ENCODE data around the gene LRRC2. TPM values are rescaled to one million over a fixed set of nuclear protein-coding genes. Genes with fewer than 3 reads are reported as not detected.
A peak's percentile ranks its signal among the peaks of the same experiment; 100 is the strongest.

Gene LRRC2
- total and polyA plus RNA-seq, 7 experiments from 2014 or later, result 0.10 to 0.48 (median 0.32) TPM; not detected in 2

DNA sequence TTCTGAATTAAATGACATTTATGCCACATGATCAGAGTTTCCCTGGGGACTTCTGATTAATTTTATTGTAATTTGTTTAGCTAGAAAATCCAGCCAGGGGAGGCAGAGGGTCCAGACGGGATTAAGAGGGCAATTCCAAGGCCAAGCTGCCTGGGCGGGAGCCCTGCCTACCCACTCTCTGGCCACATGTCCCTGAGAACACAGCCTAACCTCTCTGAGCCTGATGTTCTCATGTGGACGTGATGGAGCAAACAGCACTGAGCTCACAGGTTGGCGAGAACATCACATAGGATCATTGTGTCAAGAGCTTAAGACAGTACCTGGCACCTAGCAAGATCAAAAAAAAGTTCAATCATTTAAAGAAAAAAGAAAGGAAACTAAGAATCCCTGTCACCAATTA is 1.0 kb downstream of the LRRC2 start:
- no peak for ATAC-seq
- ChIA-PET CTCF (interaction anchor here (0.7 to 1.4 kb wide), 3 partner anchors 76 to 851 kb away, joined by 3 to 6 read pairs (median 3); no protein-coding TSS in a partner anchor), POLR2A (interaction anchor here (1.1 kb wide), 1 partner anchor 74 kb away, joined by 3 read pairs; no protein-coding TSS in a partner anchor)
- Mint-ChIP-seq H3K9me3 (peaks cover 0 to 2% (median 0%) of the 10 kb centered on the region in 11 donors), H3K36me3 (peaks cover 0 to 3% (median 0%) of the 10 kb centered on the region in 5 donors), H3K27me3 (peaks cover 15 to 65% (median 24%) of the 10 kb centered on the region in 5 donors), H3K27ac (peak overlapping the region in 2 of 9 donors; percentile 37 to 64), H3K4me1 (peaks cover 8 to 18% (median 15%) of the 10 kb centered on the region in 7 donors), H3K4me3 (peak overlapping the region; percentile 72 to 86 (median 78))
- no peak overlapping the region for H3K4me3 ChIP-seq (ENCODE audit: low read length)
- no peak for DNase-seq
- H3K27ac ChIP-seq (ENCODE audit: low read depth, low read length), result no peak overlapping the region
- H3K36me3 ChIP-seq (ENCODE audit: control insufficient read depth in 2 of 3, insufficient read depth in 3 of 3, low read length in 3 of 3), result no peaks in the 10 kb centered on the region
- H3K4me1 ChIP-seq (ENCODE audit: control insufficient read depth in 2 of 2, insufficient read depth in 2 of 2, low read length in 2 of 2), result peaks cover 0 to 11% of the 10 kb centered on the region in 2 donors
- no peaks in the 10 kb centered on the region for H3K27me3 ChIP-seq (ENCODE audit: control insufficient read depth in 2 of 2, insufficient read depth in 2 of 2, low read length in 2 of 2)
- intact Hi-C loops (cut with micrococcal nuclease), result no loop called here
- H3K9me3 ChIP-seq (ENCODE audit: control insufficient read depth in 2 of 3, low read length in 3 of 3), result no peaks in the 10 kb centered on the region

DNA sequence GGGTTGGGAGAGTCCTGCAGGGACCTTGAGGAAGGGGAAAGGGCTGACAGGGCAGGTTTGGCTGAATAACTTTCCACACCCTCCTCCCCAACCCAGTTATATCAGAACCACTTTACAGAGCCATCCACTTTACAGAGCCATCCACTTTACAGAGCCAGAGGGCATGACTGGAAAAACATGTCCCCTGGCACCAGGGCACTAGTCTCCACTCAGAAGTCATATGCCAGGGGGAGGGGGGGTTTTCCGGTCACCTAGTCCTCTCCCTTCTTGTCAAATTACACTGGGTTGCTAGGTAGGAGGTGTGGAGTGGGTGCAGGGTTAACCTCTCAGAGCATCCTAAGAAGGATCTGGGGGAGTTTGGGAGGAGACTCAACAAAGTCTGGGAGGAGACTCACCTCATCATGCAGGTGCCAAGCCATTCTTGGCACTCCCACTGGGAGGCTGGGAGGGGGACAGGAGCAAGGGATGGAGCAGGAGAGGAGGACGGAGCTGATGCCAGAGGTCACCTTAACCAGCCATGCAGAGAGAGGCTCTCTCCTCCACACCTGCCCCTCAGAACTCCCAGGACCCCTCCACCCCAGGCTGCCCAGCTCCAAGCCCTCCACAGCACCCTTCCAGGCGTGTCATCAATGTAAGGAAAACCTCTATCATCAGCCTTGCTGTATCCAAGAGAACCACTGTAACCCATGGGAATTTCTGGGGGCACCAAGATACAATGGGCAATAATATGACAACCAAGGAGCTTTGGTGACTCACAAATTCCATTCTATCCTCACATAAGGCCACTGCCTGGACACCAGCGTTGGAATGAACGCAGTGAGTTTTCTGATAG is 1.7 kb downstream of the LRRC2 start:
- H3K27me3 ChIP-seq (ENCODE audit: control insufficient read depth in 2 of 2, insufficient read depth in 2 of 2, low read length in 2 of 2), result no peaks in the 10 kb centered on the region
- no peak overlapping the region for H3K27ac ChIP-seq (ENCODE audit: low read depth, low read length)
- H3K4me3 ChIP-seq (ENCODE audit: low read length), result no peak overlapping the region
- peak overlapping the region in 4 of 10 donors; percentile 37 to 74 (median 56) for H3K4me3 Mint-ChIP-seq
- no peaks in the 10 kb centered on the region for H3K36me3 ChIP-seq (ENCODE audit: control insufficient read depth in 2 of 3, insufficient read depth in 3 of 3, low read length in 3 of 3)
- H3K27ac Mint-ChIP-seq, result peak overlapping the region in 1 of 9 donors; percentile 79
- intact Hi-C loops (cut with micrococcal nuclease), result no loop called here
- H3K36me3 Mint-ChIP-seq, result peaks cover 0 to 3% (median 0%) of the 10 kb centered on the region in 5 donors
- ChIA-PET POLR2A (no interaction called here), CTCF (interaction anchor here (0.7 to 1.4 kb wide), 3 partner anchors 75 to 851 kb away, joined by 3 to 6 read pairs (median 3); no protein-coding TSS in a partner anchor)
- ATAC-seq (no peak), DNase-seq (no peak)
- peaks cover 8 to 18% (median 15%) of the 10 kb centered on the region in 7 donors for H3K4me1 Mint-ChIP-seq
- H3K9me3 Mint-ChIP-seq, result peaks cover 0 to 2% (median 0%) of the 10 kb centered on the region in 11 donors
- H3K9me3 ChIP-seq (ENCODE audit: control insufficient read depth in 2 of 3, low read length in 3 of 3), result no peaks in the 10 kb centered on the region
- peaks cover 0 to 11% of the 10 kb centered on the region in 2 donors for H3K4me1 ChIP-seq (ENCODE audit: control insufficient read depth in 2 of 2, insufficient read depth in 2 of 2, low read length in 2 of 2)
- H3K27me3 Mint-ChIP-seq, result peaks cover 15 to 65% (median 24%) of the 10 kb centered on the region in 5 donors

- no peaks in the 10 kb centered on the region for H3K36me3 ChIP-seq (ENCODE audit: control insufficient read depth in 2 of 3, insufficient read depth in 3 of 3, low read length in 3 of 3)
- no peak for ATAC-seq
- ChIA-PET CTCF (interaction anchor here (0.6 to 7.6 kb wide), 2 partner anchors 23 to 75 kb away, joined by 3 to 197 read pairs; no protein-coding TSS in a partner anchor), POLR2A (interaction anchor here (0.9 kb wide), 1 partner anchor 23 kb away, joined by 3 read pairs; no protein-coding TSS in a partner anchor)
- H3K4me3 ChIP-seq (ENCODE audit: low read length), result no peak overlapping the region
- H3K27ac ChIP-seq (ENCODE audit: low read depth, low read length), result no peak overlapping the region
- no peaks in the 10 kb centered on the region for H3K9me3 ChIP-seq (ENCODE audit: control insufficient read depth in 2 of 3, low read length in 3 of 3)
- H3K4me3 Mint-ChIP-seq, result no peak overlapping the region
- peaks cover 0 to 3% (median 0%) of the 10 kb centered on the region in 5 donors for H3K36me3 Mint-ChIP-seq
- peaks cover 12 to 16% of the 10 kb centered on the region in 2 donors for H3K4me1 ChIP-seq (ENCODE audit: control insufficient read depth in 2 of 2, insufficient read depth in 2 of 2, low read length in 2 of 2)
- intact Hi-C loops (cut with micrococcal nuclease), result no loop called here
- peaks cover 15 to 69% (median 19%) of the 10 kb centered on the region in 5 donors for H3K27me3 Mint-ChIP-seq
- H3K27ac Mint-ChIP-seq, result no peak overlapping the region
- peaks cover 0 to 2% (median 0%) of the 10 kb centered on the region in 11 donors for H3K9me3 Mint-ChIP-seq
- H3K27me3 ChIP-seq (ENCODE audit: control insufficient read depth in 2 of 2, insufficient read depth in 2 of 2, low read length in 2 of 2), result no peaks in the 10 kb centered on the region
- peaks cover 19 to 35% (median 31%) of the 10 kb centered on the region in 7 donors for H3K4me1 Mint-ChIP-seq
- no peak for DNase-seq
Measured at GRCh38 chr3:46561951-46562350, 4.2 kb downstream of the LRRC2 start.

- H3K4me1 Mint-ChIP-seq, result peaks cover 19 to 35% (median 31%) of the 10 kb centered on the region in 7 donors
- Histone ChIP-seq H3K4me3 (ENCODE audit: low read length) (no peak overlapping the region), H3K27me3 (ENCODE audit: control insufficient read depth in 2 of 2, insufficient read depth in 2 of 2, low read length in 2 of 2) (no peaks in the 10 kb centered on the region), H3K9me3 (ENCODE audit: control insufficient read depth in 2 of 3, low read length in 3 of 3) (no peaks in the 10 kb centered on the region), H3K27ac (ENCODE audit: low read depth, low read length) (no peak overlapping the region), H3K36me3 (ENCODE audit: control insufficient read depth in 2 of 3, insufficient read depth in 3 of 3, low read length in 3 of 3) (no peaks in the 10 kb centered on the region), H3K4me1 (ENCODE audit: control insufficient read depth in 2 of 2, insufficient read depth in 2 of 2, low read length in 2 of 2) (peaks cover 12 to 16% of the 10 kb centered on the region in 2 donors)
- intact Hi-C loops (cut with micrococcal nuclease), result no loop called here
- peaks cover 0 to 2% (median 0%) of the 10 kb centered on the region in 11 donors for H3K9me3 Mint-ChIP-seq
- DNase-seq (no peak), ATAC-seq (no peak)
- H3K27me3 Mint-ChIP-seq, result peaks cover 14 to 72% (median 19%) of the 10 kb centered on the region in 5 donors
- CTCF ChIA-PET, result interaction anchor here (0.6 to 7.6 kb wide), 4 partner anchors 22 to 1381 kb away, joined by 3 to 197 read pairs (median 4); no protein-coding TSS in a partner anchor
- peaks cover 0 to 3% (median 0%) of the 10 kb centered on the region in 5 donors for H3K36me3 Mint-ChIP-seq
- H3K27ac Mint-ChIP-seq, result no peak overlapping the region
- no peak overlapping the region for H3K4me3 Mint-ChIP-seq
- POLR2A ChIA-PET, result no interaction called here
Measured at GRCh38 chr3:46561511-46561910, 4.6 kb downstream of the LRRC2 start.

- Mint-ChIP-seq H3K4me1 (peaks cover 9 to 20% (median 17%) of the 10 kb centered on the region in 7 donors), H3K27ac (peak overlapping the region in 4 of 9 donors; percentile 19 to 93 (median 56)), H3K9me3 (peaks cover 0 to 2% (median 0%) of the 10 kb centered on the region in 11 donors), H3K4me3 (peak overlapping the region in 9 of 10 donors; percentile 79 to 89 (median 81)), H3K36me3 (peaks cover 0 to 3% (median 0%) of the 10 kb centered on the region in 5 donors), H3K27me3 (peaks cover 0 to 71% (median under 1%) of the 10 kb centered on the region in 5 donors)
- no peak for DNase-seq
- H3K4me3 ChIP-seq (ENCODE audit: low read length), result no peak overlapping the region
- no peaks in the 10 kb centered on the region for H3K27me3 ChIP-seq (ENCODE audit: control insufficient read depth in 2 of 2, insufficient read depth in 2 of 2, low read length in 2 of 2)
- no peak overlapping the region for H3K27ac ChIP-seq (ENCODE audit: low read depth, low read length)
- no peaks in the 10 kb centered on the region for H3K36me3 ChIP-seq (ENCODE audit: control insufficient read depth in 2 of 3, insufficient read depth in 3 of 3, low read length in 3 of 3)
- intact Hi-C loops (cut with micrococcal nuclease), result loop anchor here in 1 of 2 donors (5.0 kb wide), 2 partner anchors 187 to 482 kb away; partner anchors contain the start of gene CCR5
- no peaks in the 10 kb centered on the region for H3K9me3 ChIP-seq (ENCODE audit: control insufficient read depth in 2 of 3, low read length in 3 of 3)
- H3K4me1 ChIP-seq (ENCODE audit: control insufficient read depth in 2 of 2, insufficient read depth in 2 of 2, low read length in 2 of 2), result peaks cover 5 to 12% of the 10 kb centered on the region in 2 donors
- ATAC-seq, result no peak
- ChIA-PET POLR2A (interaction anchor here (1.6 to 2.9 kb wide), 4 partner anchors 20 to 72 kb away, joined by 3 to 20 read pairs (median 10); no protein-coding TSS in a partner anchor), CTCF (interaction anchor here (0.6 to 7.6 kb wide), 13 partner anchors 9 to 1174 kb away, joined by 3 to 197 read pairs (median 4); no protein-coding TSS in a partner anchor)
Measured at GRCh38 chr3:46559091-46559704, 6.9 kb downstream of the LRRC2 start.
